Measurements from ENCODE around the gene ZNF593. TPM values are rescaled to one million over a fixed set of nuclear protein-coding genes. Genes with fewer than 3 reads are reported as not detected.

The ZNF593 gene
- total RNA-seq, 2 donors from 2014 or later, result 14.4 to 20.5 TPM

DNA sequence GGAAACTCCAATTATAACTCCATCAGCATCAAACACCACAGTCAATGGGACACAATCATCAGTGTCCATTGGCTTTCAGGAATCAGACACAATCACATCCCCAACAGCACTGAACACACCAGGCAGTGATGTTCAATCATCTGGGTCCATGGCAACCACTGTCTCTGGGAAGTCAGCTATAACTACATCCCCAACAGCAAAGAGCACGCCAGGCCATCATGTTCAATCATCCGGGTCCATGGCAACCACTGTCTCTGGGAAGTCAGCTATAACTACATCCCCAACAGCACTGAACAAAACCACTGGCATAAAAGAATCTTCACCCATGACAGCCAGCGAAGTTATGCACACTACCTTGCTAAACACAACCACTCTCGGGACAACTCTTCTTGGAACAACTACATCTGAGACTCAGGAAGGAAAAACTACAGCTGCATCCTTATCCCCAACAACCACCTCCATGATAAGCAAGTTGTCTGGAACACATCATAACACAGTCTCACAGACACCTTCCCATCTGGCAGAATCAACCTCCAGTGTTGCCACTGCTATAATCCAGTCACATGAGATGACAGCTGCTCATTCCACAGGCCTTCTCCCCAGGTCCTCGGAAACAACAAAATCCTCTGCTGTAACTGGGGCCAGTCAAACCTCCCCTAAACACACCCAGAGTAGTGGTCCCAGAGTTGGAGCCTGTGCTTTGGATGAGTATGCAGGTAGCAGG, 40.6 kb downstream of the ZNF593 start:
- no peak for ATAC-seq (ENCODE audit: insufficient number of reproducible peaks, low FRiP score, low read depth)
- Histone ChIP-seq H3K27ac (no peak overlapping the region), H3K4me1 (ENCODE audit: control insufficient read depth in 1 of 2, low read depth in 2 of 2) (no peaks in the 10 kb centered on the region), H3K4me3 (no peak overlapping the region), H3K36me3 (no peaks in the 10 kb centered on the region), H3K27me3 (replicated peaks; ENCODE audit: insufficient read depth) (no peaks in the 10 kb centered on the region), H3K9me3 (no peaks in the 10 kb centered on the region)
- TF ChIP-seq, protein P1, sequence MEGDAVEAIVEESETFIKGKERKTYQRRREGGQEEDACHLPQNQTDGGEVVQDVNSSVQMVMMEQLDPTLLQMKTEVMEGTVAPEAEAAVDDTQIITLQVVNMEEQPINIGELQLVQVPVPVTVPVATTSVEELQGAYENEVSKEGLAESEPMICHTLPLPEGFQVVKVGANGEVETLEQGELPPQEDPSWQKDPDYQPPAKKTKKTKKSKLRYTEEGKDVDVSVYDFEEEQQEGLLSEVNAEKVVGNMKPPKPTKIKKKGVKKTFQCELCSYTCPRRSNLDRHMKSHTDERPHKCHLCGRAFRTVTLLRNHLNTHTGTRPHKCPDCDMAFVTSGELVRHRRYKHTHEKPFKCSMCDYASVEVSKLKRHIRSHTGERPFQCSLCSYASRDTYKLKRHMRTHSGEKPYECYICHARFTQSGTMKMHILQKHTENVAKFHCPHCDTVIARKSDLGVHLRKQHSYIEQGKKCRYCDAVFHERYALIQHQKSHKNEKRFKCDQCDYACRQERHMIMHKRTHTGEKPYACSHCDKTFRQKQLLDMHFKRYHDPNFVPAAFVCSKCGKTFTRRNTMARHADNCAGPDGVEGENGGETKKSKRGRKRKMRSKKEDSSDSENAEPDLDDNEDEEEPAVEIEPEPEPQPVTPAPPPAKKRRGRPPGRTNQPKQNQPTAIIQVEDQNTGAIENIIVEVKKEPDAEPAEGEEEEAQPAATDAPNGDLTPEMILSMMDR (IDR thresholded peaks at IDR 0.05), result no peak
- DNase-seq (ENCODE audit: low spot score), result no peak

DNA sequence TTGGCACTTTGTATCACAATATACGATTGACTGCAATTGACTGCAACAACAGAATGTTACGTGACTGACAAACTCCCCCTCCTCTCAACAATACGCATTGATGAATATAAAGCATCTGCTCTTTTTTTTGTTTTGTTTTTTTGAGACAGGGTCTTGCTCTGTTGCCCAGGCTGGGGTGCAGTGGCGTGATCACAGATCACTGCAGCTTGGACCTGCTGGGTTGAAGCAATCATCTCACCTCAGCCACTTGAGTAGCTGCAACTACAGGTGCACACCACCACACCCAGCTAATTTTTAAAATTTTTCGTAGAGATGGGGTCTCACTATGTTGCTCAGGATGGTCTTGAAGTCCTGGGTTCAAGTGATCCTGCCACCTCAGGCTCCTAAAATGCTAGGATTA, 43.0 kb downstream of the ZNF593 start:
- H3K27ac ChIP-seq, result no peak overlapping the region
- TF ChIP-seq, protein P1 (IDR thresholded peaks at IDR 0.05), result no peak
- no peaks in the 10 kb centered on the region for H3K36me3 ChIP-seq
- H3K4me1 ChIP-seq (ENCODE audit: control insufficient read depth in 1 of 2, low read depth in 2 of 2), result no peaks in the 10 kb centered on the region
- H3K27me3 ChIP-seq (replicated peaks; ENCODE audit: insufficient read depth), result no peaks in the 10 kb centered on the region
- DNase-seq (ENCODE audit: low spot score) (no peak), ATAC-seq (ENCODE audit: insufficient number of reproducible peaks, low FRiP score, low read depth) (no peak)
- H3K9me3 ChIP-seq, result no peaks in the 10 kb centered on the region
- no peak overlapping the region for H3K4me3 ChIP-seq

DNA sequence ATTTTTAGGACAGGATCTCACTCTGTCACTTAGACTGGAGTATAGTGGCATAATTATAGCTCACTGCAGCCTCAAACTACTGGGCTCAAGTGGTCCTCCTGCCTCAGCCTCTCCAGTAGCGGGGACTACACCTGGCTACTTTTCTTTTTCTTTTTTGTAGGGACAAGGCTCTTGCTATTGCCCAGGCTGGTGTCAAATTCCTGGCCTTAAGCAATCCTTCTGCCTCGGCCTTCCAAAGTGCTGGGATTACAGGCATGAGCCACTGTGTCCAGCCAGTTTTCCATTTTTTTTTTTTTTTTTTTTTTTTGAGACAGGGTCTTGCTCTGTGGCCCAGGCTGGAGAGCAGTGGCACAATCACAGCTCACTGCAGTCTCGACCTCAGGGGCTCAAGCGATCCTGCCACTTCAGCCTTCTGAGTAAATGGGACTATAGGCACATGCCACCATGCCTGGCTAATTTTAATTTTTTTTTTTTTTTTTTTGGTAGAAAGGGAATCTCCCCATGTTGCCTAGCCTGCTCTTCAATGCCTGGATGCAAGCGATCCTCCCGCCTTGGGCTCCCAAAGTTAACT, 43.7 kb downstream of the ZNF593 start:
- Histone ChIP-seq H3K36me3 (no peaks in the 10 kb centered on the region), H3K4me1 (ENCODE audit: control insufficient read depth in 1 of 2, low read depth in 2 of 2) (no peaks in the 10 kb centered on the region), H3K27me3 (replicated peaks; ENCODE audit: insufficient read depth) (no peaks in the 10 kb centered on the region), H3K4me3 (no peak overlapping the region), H3K27ac (no peak overlapping the region), H3K9me3 (no peaks in the 10 kb centered on the region)
- ATAC-seq (ENCODE audit: insufficient number of reproducible peaks, low FRiP score, low read depth) (no peak), DNase-seq (ENCODE audit: low spot score) (no peak)
- TF ChIP-seq, protein P1 (IDR thresholded peaks at IDR 0.05), result no peak

- no peaks in the 10 kb centered on the region for H3K36me3 ChIP-seq
- H3K9me3 ChIP-seq, result no peaks in the 10 kb centered on the region
- no peaks in the 10 kb centered on the region for H3K27me3 ChIP-seq (replicated peaks; ENCODE audit: insufficient read depth)
- DNase-seq (ENCODE audit: low spot score) (no peak), ATAC-seq (ENCODE audit: insufficient number of reproducible peaks, low FRiP score, low read depth) (no peak)
- H3K27ac ChIP-seq, result no peak overlapping the region
- no peaks in the 10 kb centered on the region for H3K4me1 ChIP-seq (ENCODE audit: control insufficient read depth in 1 of 2, low read depth in 2 of 2)
- no peak overlapping the region for H3K4me3 ChIP-seq
- TF ChIP-seq, protein P1 (IDR thresholded peaks at IDR 0.05), result no peak
Observed at GRCh38 chr1:26215246-26215645, 45.5 kb downstream of the ZNF593 start.

- H3K9me3 ChIP-seq, result no peaks in the 10 kb centered on the region
- no peak overlapping the region for H3K4me3 ChIP-seq
- H3K4me1 ChIP-seq (ENCODE audit: control insufficient read depth in 1 of 2, low read depth in 2 of 2), result no peaks in the 10 kb centered on the region
- H3K27ac ChIP-seq, result no peak overlapping the region
- no peaks in the 10 kb centered on the region for H3K36me3 ChIP-seq
- TF ChIP-seq, protein P1 (IDR thresholded peaks at IDR 0.05), result no peak
- DNase-seq (ENCODE audit: low spot score), result no peak
- no peaks in the 10 kb centered on the region for H3K27me3 ChIP-seq (replicated peaks; ENCODE audit: insufficient read depth)
- no peak for ATAC-seq (ENCODE audit: insufficient number of reproducible peaks, low FRiP score, low read depth)
Observed at GRCh38 chr1:26218906-26219494, 49.3 kb downstream of the ZNF593 start.
